Measurements from ENCODE around the gene XRN1.
"Not testable (repeated sequence)": the region's sequence is repeated elsewhere in the genome, so short reads cannot be mapped to it uniquely, and the experiment has no call there.

XRN1 gene

DNA sequence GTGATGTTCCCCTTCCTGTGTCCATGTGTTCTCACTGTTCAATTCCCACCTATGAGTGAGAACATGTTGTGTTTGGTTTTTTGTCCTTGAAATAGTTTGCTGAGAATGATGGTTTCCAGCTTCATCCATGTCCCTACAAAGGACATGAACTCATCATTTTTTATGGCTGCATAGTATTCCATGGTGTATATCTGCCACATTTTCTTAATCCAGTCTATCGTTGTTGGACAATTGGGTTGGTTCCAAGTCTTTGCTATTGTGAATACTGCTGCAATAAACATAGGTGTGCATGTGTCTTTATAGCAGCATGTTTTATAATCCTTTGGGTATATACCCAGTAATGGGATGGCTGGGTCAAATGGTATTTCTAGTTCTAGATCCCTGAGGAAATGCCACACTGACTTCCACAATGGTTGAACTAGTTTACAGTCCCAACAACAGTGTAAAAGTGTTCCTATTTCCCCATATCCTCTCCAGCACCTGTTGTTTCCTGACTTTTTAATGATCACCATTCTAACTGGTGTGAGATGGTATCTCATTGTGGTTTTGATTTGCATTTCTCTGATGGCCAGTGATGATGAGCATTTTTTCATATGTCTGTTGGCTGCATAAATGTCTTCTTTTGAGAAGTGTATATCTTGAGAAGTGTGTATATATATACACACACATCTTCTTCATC, 123.4 kb downstream of the XRN1 start:
- DNase-seq: not testable (repeated sequence)

GRCh38 chr3:142319912-142320311, 127.9 kb downstream of the XRN1 start:
- no peak for DNase-seq

DNA sequence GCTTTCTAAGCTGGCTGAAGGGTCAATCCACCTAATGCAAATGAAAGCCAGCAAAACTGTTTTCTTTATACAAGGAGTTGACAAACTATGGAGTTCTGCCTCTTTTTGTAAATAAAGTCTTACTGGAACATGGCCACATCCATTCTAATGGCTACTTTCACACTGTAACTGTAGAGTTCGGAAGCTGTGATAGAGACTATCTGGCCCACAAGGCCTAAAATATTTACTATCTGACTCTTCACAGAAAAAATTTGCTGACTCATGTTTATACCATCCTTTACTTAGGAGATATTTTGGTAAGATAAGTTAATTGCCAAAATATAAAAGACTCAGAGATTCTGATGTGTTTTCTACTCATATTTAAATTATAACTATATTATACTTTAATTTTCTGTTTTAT, 128.7 kb downstream of the XRN1 start:
- DNase-seq: no peak

- no peak for DNase-seq
Observed at GRCh38 chr3:142318331-142318730, 129.5 kb downstream of the XRN1 start.

- DNase-seq: not testable (repeated sequence)
Observed at GRCh38 chr3:142315978-142316388, 131.9 kb downstream of the XRN1 start.

DNA sequence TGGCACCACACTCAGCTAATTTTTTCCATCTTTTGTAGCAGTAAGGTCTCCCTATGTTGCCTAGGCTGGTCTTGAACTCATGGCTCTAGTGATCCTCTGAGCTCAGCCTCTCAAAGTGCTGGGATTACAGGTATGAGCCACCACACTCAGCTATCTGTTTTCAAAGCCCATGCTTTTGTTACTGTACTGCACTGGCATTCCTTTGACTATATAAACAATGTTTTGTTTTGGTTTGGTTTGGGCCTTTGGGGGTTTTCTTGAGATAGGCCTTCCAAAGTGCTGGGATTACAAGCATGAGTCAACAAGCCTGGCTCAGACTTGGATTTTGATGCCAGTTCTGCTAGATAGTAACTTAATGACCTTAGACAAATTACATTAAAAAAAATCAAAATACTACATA, 132.8 kb downstream of the XRN1 start:
- no peak for DNase-seq

DNA sequence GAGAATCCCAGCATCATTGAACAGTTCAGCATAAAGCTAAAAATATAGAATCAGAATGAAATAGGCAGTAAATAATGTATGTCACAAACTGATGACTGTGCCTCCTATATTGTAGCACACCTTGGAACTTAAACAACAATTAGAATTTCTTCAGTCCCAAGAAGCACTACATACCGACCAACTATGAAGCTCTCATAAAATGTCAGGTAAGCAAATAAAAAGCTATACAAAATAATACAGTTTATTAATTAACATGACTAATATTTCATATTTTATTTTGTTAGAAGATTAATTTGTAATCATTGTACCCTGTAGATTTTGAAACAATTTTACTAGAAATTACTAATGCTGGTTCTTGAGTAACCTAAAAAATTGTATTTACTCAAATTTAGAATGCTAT, 137.4 kb downstream of the XRN1 start:
- DNase-seq: no peak

- DNase-seq: not testable (repeated sequence)
Observed at GRCh38 chr3:142302847-142303246, 145.0 kb downstream of the XRN1 start.

DNA sequence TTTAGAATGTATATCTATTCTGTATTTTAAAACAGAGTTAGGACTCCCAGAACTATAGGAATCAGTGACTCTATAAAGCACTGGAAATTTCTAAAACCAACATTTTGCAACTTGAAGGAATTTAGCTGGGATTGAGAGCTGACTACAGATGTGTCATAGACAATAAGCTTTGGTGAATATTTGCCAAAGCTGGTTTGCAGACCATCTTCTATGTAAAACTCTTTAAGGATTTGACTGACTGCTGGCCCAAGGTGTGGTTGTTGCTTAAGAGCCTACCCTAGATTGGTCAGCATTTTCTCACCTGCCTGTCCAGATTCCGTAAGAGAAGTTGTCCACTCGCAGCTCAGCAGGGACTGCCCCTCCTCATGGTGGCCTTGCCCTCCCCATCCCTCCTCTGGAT, 149.2 kb downstream of the XRN1 start:
- no peak for DNase-seq

DNA sequence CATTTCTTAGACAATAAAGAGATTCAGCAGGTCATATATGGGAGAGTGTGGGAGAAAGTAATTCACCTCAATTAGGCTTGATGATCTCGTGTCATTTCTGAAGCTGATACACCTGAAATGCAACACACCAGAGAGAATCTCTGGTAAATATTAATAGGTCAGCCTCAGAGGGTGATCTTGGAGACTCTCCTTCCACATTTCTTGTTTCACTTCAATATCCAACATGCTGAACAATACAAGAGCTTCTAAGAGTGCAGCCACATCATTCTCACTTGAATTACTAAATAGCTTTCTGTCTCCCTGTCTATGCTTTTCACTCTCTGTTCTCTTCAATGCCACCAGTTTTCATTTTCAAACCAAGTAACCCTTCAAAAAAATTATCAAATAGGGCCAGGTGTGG, 151.3 kb downstream of the XRN1 start:
- DNase-seq: no peak

- no peak for DNase-seq
Observed at GRCh38 chr3:142287866-142288638, 159.8 kb downstream of the XRN1 start.

- no peak for DNase-seq
Observed at GRCh38 chr3:142285083-142285517, 162.7 kb downstream of the XRN1 start.

DNA sequence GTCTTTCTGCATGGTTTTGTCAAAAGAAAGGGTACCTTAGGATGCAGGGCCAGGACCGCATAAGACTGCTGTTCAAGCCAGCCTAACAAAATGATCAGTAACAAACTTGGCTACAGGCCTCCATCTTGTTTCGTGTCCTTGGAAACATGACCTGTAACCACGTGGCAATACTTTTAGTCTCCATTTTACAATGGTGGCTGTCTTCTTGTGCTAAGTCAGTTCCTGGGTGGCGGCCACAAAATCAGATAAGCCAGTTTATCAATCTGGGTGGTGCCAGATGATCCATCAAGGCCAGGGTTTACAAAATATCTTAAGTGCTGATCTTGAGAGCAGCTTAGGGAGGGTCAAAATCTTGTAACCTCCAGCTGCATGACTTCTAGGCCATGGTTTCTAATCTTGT, 165.3 kb downstream of the XRN1 start:
- no peak for DNase-seq

GRCh38 chr3:142281474-142281873, 166.4 kb downstream of the XRN1 start:
- no peak for DNase-seq

DNA sequence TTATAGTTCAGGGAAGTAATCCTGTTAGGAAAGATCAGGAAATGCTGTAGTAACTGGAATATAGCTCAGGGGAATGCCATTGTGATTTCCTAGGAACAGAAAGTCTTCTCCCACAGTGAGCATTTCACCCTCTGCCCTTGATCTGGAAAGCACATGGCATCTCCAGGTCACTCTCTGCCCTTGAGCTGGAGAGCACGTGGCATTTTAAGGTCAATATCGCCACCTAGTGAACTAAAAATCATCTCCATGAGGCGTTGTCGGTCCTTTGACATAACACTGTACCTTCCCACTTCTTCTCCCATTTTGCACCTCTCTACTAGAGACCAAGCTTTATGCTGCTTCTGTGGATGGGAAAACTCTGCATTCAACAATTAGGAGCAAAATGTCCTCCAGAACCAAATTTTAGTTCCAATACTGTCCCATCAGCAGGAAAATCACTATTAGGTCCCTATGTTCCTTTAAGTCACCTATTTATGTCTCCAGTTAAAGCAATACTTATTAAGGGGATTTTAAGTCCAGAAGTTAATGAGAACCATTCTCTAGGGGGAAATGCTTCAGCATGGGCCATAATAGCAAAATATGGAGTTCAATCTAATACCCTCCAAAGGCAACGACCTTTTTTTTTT, 167.8 kb downstream of the XRN1 start:
- DNase-seq: peak; percentile 45

GRCh38 chr3:142278451-142278850, 169.4 kb downstream of the XRN1 start:
- DNase-seq: no peak

GRCh38 chr3:142276781-142277180, 171.1 kb downstream of the XRN1 start:
- no peak for DNase-seq

DNA sequence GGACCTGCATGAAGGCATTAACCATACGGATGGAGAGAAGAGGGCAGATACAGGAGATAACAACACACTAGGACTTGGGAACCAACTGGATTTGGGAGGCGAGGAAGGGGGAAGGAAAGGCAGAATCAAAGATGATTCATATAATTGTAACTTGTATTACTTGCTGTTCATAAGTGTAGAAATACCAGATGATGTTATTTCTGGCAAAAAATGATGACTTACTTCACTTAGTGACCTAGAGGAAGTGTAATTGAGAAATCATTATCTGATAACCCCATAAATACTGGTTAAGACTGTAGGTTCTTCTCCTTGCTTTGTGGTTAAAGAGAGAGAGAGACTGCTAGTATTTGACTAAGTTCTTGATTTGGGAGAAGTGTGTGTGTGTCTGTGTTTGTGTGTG, 172.0 kb downstream of the XRN1 start:
- no peak for DNase-seq

- DNase-seq: no peak
Observed at GRCh38 chr3:142274908-142275307, 172.9 kb downstream of the XRN1 start.

GRCh38 chr3:142273501-142273900, 174.3 kb downstream of the XRN1 start:
- DNase-seq: no peak

DNA sequence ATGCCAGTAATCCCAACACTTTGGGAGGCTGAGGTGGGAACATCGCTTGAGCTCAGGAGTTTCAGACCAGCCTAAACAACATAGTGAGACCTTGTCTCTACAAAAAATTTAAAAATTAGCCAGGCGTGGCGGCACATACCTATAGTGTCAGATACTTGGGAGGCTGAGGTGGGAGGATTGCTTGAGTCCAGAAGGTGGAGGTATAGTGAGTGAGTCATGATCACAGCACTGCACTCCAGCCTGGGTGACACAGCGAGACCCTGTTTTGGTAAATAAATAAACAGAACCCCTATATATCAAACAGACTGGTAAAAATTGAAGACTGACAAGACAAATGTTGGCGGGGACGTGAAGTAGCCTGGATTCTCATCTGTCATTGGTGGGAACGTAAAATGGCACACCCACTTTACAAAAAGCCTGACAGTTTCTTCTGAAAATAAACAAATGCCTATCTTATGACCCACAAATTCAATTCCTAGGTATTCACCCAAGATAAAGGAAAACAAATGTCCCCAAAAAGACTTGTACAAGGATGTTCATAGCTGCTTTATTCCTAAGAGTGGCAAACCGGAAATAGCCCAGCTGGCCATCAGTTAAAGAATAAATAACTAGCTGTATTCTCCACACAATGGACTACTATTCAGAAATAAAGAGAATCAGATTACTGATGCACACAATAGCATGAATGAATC, 175.5 kb downstream of the XRN1 start:
- no peak for DNase-seq

GRCh38 chr3:142270407-142270806, 177.4 kb downstream of the XRN1 start:
- no peak for DNase-seq

GRCh38 chr3:142269767-142270166, 178.1 kb downstream of the XRN1 start:
- DNase-seq: no peak

Measured in NCI-H2081 treated with DMSO at 0.1 percent for 48 hours (cell line).